ENCODE measurements around the gene ERG.

The ERG gene, protein sequence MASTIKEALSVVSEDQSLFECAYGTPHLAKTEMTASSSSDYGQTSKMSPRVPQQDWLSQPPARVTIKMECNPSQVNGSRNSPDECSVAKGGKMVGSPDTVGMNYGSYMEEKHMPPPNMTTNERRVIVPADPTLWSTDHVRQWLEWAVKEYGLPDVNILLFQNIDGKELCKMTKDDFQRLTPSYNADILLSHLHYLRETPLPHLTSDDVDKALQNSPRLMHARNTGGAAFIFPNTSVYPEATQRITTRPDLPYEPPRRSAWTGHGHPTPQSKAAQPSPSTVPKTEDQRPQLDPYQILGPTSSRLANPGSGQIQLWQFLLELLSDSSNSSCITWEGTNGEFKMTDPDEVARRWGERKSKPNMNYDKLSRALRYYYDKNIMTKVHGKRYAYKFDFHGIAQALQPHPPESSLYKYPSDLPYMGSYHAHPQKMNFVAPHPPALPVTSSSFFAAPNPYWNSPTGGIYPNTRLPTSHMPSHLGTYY

DNA sequence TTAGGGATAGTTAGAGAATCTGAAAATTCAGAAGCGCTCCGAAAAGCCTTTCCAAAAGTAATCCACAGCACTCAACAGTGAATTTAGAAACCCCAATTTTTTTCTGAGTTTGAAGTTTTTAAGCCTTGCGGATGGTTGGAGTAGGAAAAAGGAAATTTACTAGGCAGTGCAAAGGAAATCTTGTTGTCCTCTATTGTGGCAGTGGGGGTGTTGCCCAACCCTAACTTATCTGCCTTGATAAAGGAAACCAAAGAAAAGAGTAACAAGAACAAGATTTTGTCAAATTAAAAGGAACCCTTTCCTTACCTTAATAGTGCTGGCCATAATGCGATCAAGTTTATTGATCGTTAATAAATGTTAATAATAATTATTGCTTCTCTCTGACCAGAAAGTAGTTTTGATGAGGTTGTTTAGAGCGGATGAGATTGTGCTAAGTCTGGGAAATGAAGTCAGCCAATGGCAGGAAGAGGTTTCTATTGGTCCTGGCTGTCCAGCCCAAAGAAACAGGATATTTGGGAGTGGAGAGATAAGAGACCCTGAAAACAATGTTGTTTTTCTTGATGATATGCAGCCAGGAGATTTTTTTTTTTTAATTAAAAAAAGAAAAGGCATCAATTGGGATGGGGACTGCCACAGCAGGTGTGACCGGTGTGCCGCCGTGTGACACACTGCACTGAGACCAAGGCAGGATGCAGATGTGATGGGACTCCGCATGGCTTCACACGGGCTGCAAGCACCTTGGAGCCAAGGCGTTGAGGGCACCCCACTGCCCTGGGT, at the start of gene ERG:
ERG (minus strand) TSS at position 421 of the 777 bp plus-strand sequence; CDS start at position 324, 97 bp downstream.
- Histone ChIP-seq H3K4me3 (ENCODE audit: low read depth, low read length) (no peak within 1 kb of the TSS), H3K9ac (ENCODE audit: low read depth, low read length) (no peak within 1 kb of the TSS), H3K4me1 (ENCODE audit: control insufficient read depth, insufficient read depth, low read length) (no peaks in the 10 kb centered on the region), H3K9me3 (ENCODE audit: control insufficient read depth, insufficient read depth, low read length) (no peaks in the 10 kb centered on the region), H3K36me3 (ENCODE audit: control insufficient read depth, insufficient read depth, low read length) (no peaks in the 10 kb centered on the region), H3K27me3 (ENCODE audit: control insufficient read depth, insufficient read depth, low read length) (no peaks in the 10 kb centered on the region)

DNA sequence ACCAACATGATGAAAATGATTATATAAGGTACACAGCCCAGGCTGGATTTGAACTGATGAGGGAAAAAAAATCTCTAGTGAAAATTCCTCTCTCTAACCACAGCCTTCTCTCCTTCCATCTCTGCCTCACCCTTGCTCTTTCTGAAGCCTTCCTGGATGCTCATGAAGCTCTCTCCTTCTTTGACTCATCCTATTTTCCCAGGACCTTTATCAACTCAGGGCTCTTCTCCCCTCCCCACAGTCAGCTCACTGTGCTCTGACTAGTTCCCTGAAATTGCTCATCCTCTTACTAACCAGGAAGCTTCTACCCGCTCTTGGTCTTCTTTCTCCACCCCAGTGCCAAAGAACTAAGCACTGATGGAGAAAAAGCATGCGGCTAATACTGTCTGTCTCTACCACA, 46.4 kb upstream of the ERG start:
- H3K4me1 ChIP-seq (ENCODE audit: control insufficient read depth, insufficient read depth, low read length) = no peaks in the 10 kb centered on the region
- H3K9ac ChIP-seq (ENCODE audit: low read depth, low read length) = no peak overlapping the region
- no peaks in the 10 kb centered on the region for H3K27me3 ChIP-seq (ENCODE audit: control insufficient read depth, insufficient read depth, low read length)
- no peaks in the 10 kb centered on the region for H3K36me3 ChIP-seq (ENCODE audit: control insufficient read depth, insufficient read depth, low read length)
- no peaks in the 10 kb centered on the region for H3K9me3 ChIP-seq (ENCODE audit: control insufficient read depth, insufficient read depth, low read length)
- H3K4me3 ChIP-seq (ENCODE audit: low read depth, low read length) = no peak overlapping the region

DNA sequence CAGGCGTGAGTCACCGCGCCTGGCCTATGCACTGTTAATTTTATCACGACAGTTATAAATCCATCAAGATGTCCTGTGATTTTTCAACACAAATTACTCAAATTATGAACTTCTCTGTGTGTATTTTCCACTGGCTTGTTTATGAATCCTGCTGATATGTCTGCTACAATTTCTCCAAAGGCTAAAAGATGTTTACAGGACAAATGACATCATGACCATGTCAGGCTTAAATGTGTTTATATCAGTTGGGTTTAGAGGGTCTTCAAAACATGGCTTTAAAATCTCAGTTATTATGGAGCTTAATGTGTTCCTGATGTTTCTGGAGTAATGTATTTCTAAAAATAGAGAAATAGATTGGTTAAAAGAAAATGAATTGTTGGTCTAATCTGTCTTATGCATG, 44.0 kb upstream of the ERG start:
- Histone ChIP-seq H3K27me3 (ENCODE audit: control insufficient read depth, insufficient read depth, low read length) (no peaks in the 10 kb centered on the region), H3K9me3 (ENCODE audit: control insufficient read depth, insufficient read depth, low read length) (no peaks in the 10 kb centered on the region), H3K9ac (ENCODE audit: low read depth, low read length) (no peak overlapping the region), H3K36me3 (ENCODE audit: control insufficient read depth, insufficient read depth, low read length) (no peaks in the 10 kb centered on the region), H3K4me1 (ENCODE audit: control insufficient read depth, insufficient read depth, low read length) (no peaks in the 10 kb centered on the region), H3K4me3 (ENCODE audit: low read depth, low read length) (no peak overlapping the region)

DNA sequence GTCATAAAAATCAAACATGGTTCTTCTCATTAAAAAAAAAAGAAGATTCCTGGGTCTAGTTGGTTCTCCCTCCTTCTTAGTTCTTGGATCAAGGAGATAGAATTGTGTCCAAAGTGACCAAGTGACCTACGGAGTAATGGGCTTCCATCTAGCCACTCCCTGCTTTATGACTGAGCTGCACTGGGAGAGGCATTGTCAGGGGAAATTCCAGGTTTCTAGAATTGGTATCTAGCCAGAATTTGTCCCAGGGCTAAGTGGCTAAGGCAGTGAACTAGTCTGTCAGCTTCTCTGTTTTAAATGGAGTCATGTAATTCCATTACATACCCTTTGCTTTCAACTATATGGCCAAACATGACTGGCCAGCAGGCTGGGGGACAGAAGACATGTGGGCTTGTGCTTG, 40.1 kb upstream of the ERG start:
- H3K36me3 ChIP-seq (ENCODE audit: control insufficient read depth, insufficient read depth, low read length) = no peaks in the 10 kb centered on the region

DNA sequence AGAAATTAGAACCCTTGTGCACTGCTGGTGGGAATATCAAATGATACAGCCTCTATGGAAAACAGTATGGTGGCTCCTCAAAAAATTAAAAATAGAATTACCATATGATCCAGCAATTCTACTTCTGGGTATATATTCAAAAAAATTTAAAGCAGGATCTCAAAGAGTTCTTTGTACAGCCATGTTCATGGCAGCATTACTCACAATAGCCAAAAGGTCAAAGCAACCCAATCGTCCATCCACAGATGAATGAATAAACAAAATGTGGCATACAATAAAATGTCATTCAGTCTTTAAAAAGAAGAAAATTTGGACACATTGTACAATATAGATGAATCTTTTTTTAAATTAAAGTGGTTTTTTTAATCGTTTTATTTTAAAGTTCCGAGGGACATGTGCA, 36.3 kb upstream of the ERG start:
- H3K4me1 ChIP-seq (ENCODE audit: control insufficient read depth, insufficient read depth, low read length) = no peaks in the 10 kb centered on the region
- H3K9me3 ChIP-seq (ENCODE audit: control insufficient read depth, insufficient read depth, low read length) = no peaks in the 10 kb centered on the region
- H3K9ac ChIP-seq (ENCODE audit: low read depth, low read length) = no peak overlapping the region
- H3K4me3 ChIP-seq (ENCODE audit: low read depth, low read length) = no peak overlapping the region
- no peaks in the 10 kb centered on the region for H3K36me3 ChIP-seq (ENCODE audit: control insufficient read depth, insufficient read depth, low read length)
- H3K27me3 ChIP-seq (ENCODE audit: control insufficient read depth, insufficient read depth, low read length) = no peaks in the 10 kb centered on the region

More for the DNA sequence above, 40.1 kb upstream of the ERG start:
- Histone ChIP-seq H3K9ac (ENCODE audit: low read depth, low read length) (no peak overlapping the region), H3K27me3 (ENCODE audit: control insufficient read depth, insufficient read depth, low read length) (no peaks in the 10 kb centered on the region), H3K4me3 (ENCODE audit: low read depth, low read length) (no peak overlapping the region), H3K9me3 (ENCODE audit: control insufficient read depth, insufficient read depth, low read length) (no peaks in the 10 kb centered on the region), H3K4me1 (ENCODE audit: control insufficient read depth, insufficient read depth, low read length) (no peaks in the 10 kb centered on the region)

DNA sequence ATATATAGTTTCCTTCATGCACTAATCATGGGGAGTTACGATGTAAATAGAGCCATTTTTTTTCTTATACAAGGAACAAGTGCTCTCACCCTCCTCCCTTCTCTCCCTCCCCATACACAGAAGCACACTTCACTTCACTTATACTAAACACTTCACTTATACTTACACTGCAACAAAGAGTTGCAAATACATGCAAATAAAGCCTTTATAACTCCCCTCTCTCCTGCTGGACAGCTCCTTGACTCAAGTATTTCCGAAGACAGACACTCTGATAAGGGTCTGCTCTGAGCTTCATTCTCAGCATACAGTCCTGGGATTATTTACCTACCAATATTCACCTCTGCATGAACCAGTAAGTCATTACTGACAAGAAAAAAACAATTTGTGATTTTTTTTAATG, 35.6 kb upstream of the ERG start:
- Histone ChIP-seq H3K4me3 (ENCODE audit: low read depth, low read length) (no peak overlapping the region), H3K4me1 (ENCODE audit: control insufficient read depth, insufficient read depth, low read length) (no peaks in the 10 kb centered on the region), H3K9ac (ENCODE audit: low read depth, low read length) (no peak overlapping the region), H3K27me3 (ENCODE audit: control insufficient read depth, insufficient read depth, low read length) (no peaks in the 10 kb centered on the region), H3K36me3 (ENCODE audit: control insufficient read depth, insufficient read depth, low read length) (no peaks in the 10 kb centered on the region), H3K9me3 (ENCODE audit: control insufficient read depth, insufficient read depth, low read length) (no peaks in the 10 kb centered on the region)

DNA sequence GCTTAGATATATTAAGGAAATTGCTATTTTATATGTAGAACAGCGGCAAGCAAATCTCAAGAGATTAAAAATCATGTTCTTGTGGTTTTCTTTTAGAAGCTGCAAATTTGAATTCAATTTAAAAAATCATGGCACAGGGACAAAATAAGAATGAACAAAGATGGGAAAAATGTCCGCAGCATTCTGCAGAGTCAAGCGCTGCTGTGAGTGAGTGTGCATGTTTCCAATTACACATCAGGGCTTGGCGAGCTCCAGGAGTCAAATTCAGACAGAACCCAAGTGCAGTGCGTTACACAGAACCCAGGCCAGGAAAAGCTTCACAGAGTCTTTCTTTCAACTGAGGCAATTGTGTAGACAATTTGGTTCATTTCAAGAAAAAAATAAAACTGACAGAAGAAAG, 33.3 kb upstream of the ERG start:
- H3K9ac ChIP-seq (ENCODE audit: low read depth, low read length) = no peak overlapping the region
- H3K36me3 ChIP-seq (ENCODE audit: control insufficient read depth, insufficient read depth, low read length) = no peaks in the 10 kb centered on the region
- H3K4me3 ChIP-seq (ENCODE audit: low read depth, low read length) = no peak overlapping the region
- no peaks in the 10 kb centered on the region for H3K9me3 ChIP-seq (ENCODE audit: control insufficient read depth, insufficient read depth, low read length)
- no peaks in the 10 kb centered on the region for H3K27me3 ChIP-seq (ENCODE audit: control insufficient read depth, insufficient read depth, low read length)
- no peaks in the 10 kb centered on the region for H3K4me1 ChIP-seq (ENCODE audit: control insufficient read depth, insufficient read depth, low read length)

DNA sequence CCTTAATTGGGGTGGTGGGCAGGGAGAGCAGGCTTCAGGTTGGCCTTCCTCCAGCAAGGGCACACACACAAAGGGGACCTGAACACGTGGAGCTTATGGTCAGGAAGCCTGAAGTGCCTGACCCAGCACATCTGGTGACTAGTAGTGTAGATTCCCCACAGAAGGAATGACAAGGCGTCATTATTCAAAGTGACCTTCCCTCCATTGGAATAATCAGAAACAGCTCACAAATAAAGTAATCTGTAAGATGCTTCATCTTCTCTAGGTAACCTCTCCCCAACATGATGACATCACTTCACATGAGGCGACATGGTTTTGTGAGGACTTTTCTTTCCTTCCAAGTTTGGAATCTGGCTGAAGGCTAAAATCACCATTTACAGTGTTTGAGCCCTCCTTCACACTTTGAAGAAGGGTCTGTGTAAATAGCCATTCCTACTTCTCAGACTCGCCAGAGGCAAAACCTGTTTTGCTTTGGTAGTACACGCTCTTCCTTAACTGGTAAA, 32.8 kb upstream of the ERG start:
- no peak overlapping the region for H3K9ac ChIP-seq (ENCODE audit: low read depth, low read length)
- H3K9me3 ChIP-seq (ENCODE audit: control insufficient read depth, insufficient read depth, low read length) = no peaks in the 10 kb centered on the region
- H3K27me3 ChIP-seq (ENCODE audit: control insufficient read depth, insufficient read depth, low read length) = no peaks in the 10 kb centered on the region
- no peak overlapping the region for H3K4me3 ChIP-seq (ENCODE audit: low read depth, low read length)
- H3K36me3 ChIP-seq (ENCODE audit: control insufficient read depth, insufficient read depth, low read length) = no peaks in the 10 kb centered on the region
- no peaks in the 10 kb centered on the region for H3K4me1 ChIP-seq (ENCODE audit: control insufficient read depth, insufficient read depth, low read length)

DNA sequence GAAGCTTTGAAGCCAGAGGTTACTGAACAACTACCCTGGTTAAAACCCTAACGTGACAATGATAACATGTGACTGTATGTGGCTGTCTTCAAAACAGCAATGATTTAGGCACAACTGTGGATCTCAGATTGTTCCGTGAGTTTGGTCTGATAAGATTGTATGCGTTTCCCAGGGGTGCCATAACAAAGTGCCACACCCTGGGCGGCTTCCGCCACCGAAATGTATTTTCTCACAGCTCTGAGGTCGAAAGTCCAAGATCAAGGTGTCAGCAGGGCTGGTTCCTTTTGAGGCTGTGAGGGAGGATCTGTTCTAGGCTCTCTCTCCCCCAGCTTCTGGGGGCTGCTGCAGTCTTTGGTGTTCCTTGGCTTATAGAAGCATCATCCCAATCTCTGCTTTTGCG, 29.5 kb upstream of the ERG start:
- Histone ChIP-seq H3K9me3 (ENCODE audit: control insufficient read depth, insufficient read depth, low read length) (no peaks in the 10 kb centered on the region), H3K4me1 (ENCODE audit: control insufficient read depth, insufficient read depth, low read length) (no peaks in the 10 kb centered on the region), H3K9ac (ENCODE audit: low read depth, low read length) (peak overlapping the region; percentile 5), H3K27me3 (ENCODE audit: control insufficient read depth, insufficient read depth, low read length) (no peaks in the 10 kb centered on the region), H3K36me3 (ENCODE audit: control insufficient read depth, insufficient read depth, low read length) (no peaks in the 10 kb centered on the region), H3K4me3 (ENCODE audit: low read depth, low read length) (no peak overlapping the region)

DNA sequence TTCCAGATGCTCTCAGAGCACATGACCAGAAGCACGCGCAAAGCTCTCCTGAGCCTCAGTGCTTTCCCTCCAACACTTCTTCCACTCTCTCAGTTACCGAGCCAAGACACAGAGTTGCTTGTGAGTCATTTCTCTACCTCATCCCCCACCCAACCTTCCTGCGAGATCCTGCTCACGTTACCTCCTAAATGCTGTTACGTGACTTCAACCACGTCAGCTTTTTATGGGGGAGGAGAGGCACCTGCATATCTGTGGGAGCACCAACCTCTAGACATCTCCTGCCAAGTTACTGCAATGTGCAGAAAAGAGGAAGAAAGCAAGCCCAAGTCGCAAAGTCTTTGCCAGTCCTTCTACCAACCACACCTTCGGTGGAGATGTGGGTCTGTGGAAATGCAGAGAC, 27.2 kb upstream of the ERG start:
- Histone ChIP-seq H3K9ac (ENCODE audit: low read depth, low read length) (no peak overlapping the region), H3K36me3 (ENCODE audit: control insufficient read depth, insufficient read depth, low read length) (no peaks in the 10 kb centered on the region), H3K27me3 (ENCODE audit: control insufficient read depth, insufficient read depth, low read length) (no peaks in the 10 kb centered on the region), H3K4me1 (ENCODE audit: control insufficient read depth, insufficient read depth, low read length) (no peaks in the 10 kb centered on the region), H3K9me3 (ENCODE audit: control insufficient read depth, insufficient read depth, low read length) (no peaks in the 10 kb centered on the region), H3K4me3 (ENCODE audit: low read depth, low read length) (no peak overlapping the region)

DNA sequence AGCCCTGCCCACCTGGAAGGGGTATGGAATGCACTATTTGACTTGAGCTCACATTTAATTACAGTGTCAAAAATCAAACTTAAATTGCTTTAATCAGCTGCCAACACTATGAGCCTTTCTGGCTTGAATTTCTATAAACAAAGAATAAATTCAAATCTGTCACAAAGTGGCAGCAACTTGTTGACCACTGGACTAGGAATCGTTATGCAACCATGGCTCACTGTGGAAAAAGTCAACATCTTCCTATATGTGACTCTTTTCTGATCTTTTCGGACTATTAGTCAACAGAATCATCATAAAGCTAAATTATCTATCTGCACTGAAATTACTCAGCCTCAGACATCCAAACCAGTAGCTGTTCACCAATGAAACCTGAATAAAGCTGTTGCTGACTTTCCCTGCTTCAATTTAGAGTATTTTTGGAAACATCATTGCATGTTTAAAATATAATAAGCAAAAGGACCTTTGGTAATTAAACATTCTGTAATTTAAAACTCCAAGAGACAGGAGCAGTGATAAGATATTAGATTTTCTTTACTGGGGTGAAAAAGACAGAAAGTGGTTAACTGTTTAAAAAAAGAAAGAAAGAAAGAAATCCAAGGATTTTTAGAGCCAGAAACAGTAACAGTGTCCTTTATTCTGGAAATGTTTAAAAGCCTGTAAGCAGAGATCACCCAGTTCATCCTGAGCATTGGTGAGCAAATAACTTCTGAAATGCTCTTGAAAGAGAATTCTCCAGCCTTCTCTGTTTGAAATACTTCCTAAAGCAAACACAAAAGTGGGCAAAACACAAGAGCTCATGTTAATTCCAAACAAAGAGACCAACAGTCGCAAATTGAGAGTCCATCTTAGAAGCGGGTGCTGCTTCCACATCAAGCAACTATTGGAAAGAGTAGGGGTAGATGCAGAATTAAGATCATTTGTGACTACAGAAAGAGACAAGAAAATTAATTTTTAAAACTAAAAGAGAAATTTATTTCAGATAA, 26.2 kb upstream of the ERG start:
- Histone ChIP-seq H3K27me3 (ENCODE audit: control insufficient read depth, insufficient read depth, low read length) (no peaks in the 10 kb centered on the region), H3K9ac (ENCODE audit: low read depth, low read length) (no peak overlapping the region), H3K4me3 (ENCODE audit: low read depth, low read length) (no peak overlapping the region), H3K36me3 (ENCODE audit: control insufficient read depth, insufficient read depth, low read length) (no peaks in the 10 kb centered on the region), H3K4me1 (ENCODE audit: control insufficient read depth, insufficient read depth, low read length) (no peaks in the 10 kb centered on the region), H3K9me3 (ENCODE audit: control insufficient read depth, insufficient read depth, low read length) (no peaks in the 10 kb centered on the region)
